ENCODE measurements around the gene FBRS.

Gene FBRS

DNA sequence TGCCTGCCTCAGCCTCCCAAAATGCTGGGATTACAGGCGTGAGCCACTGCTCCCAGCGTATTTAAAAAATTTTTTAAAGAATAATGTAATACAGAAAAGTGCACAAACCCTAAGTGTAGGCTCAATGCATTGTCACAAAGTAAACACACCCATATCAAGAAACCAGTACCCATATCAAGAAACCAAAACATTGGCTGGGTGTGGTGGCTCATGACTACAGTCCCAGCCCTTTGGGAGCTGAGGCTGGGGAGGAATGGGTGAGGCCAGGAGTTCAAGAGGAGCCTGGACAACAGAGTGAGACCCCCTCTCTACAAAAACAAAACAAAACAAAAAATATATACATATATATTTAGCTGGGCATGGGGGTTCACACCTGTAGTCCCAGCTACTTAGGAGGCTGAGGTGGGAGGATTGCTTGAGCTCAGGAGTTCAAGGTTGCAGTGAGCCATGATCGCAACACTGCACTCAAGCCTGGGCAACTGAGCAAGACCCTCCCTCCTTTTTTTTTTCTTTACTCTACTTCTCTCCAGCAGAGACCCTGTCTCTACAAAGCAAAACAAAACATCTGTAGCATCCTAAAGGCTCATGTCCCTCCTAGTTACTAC is 16.8 kb upstream of the FBRS start:
- DNase-seq (ENCODE audit: extremely low spot score, insufficient read length, low read depth) (no peak), FAIRE-seq (no peak)

DNA sequence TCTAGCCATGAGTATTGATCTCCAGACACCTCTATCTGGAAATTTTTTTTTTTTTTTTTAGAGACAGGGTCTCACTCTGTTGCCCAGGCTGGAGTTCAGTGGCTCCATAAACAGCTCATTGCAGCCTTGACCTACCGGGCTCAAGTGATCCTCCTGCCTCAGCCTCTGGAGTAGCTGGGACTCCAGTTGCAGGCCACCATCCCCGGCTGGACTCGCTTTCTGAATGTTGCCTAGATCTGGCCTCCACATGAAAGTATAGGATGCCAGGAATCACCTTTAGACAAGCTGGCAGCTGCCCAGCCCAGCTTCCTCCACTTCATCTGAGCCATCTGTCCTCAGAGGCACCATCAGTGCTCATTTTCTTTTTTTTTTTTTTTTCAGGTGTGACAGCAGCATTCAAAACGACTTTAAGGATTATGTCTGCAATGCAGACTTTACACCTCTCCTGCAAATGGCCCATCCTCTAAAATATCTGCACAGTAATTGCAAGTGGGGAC is 13.8 kb upstream of the FBRS start:
- FAIRE-seq (no peak), DNase-seq (ENCODE audit: extremely low spot score, insufficient read length, low read depth) (no peak)

DNA sequence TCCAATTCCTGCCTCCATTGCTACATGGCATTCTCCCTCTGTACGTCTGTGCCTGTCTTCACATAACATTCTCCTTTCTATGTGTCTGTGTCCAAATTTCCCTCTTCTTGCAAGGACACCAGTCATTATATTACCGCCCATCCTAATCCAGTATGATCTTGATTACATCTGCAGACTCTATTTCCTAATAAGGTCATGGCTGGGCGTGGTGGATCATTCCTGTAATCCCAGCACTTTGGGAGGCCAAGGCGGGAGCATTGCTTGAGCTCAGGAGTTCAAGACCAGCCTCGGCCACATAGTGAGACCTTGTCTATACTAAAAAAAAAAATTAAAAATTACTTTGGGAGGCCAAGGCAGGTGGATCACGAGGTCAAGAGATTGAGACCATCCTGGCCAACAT is 12.5 kb upstream of the FBRS start:
- FAIRE-seq, result no peak

DNA sequence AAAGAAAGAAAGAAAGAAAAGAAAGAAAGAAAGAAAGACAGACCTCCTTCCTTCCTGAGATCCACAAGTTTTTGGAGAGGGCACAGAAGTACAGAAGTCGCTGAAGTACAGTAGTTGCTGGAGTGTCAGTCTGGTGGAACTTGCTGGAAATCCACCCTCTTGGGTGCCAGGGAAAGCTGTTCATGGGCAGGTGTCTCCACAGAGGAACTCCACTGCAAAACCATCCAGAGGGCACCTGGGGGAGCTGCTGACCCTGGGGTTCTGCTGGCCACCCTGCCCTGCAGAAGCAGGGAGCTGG is 11.0 kb upstream of the FBRS start:
- no peak for DNase-seq (ENCODE audit: extremely low spot score, insufficient read length, low read depth)
- no peak for FAIRE-seq

More for the DNA sequence above, 12.5 kb upstream of the FBRS start:
- DNase-seq (ENCODE audit: extremely low spot score, insufficient read length, low read depth), result no peak

DNA sequence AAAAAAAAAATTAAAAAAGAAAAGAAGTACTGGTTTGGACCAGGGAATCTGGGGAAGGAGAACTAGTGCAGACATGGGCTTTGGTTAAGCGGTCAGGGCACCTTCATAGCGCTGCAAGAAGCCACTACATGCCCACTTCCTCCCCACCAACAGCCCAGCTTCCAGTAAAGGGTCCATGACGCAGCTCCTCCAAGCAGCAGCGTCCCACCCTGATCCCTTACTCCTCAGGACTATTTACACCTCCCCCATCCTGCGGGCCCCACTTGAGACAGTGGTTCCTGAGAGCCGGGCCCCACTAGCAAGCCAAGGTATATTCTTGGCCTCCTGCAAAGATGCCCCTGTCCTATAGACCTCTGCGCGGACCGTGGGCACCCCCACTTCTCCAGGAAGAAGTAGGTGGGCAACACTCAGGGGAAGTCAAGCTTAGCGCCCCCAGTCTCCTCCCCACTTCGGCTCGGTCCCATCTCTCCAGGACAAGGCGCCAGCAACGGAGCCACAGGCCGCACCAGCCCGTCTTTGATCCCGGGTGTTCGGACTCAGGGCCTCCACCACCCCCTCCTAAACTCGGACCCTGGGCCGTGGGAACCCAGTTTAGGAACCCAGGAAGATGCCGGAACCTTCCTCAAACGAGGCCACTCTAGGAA is 8.4 kb upstream of the FBRS start:
- DNase-seq (ENCODE audit: extremely low spot score, insufficient read length, low read depth) (no peak), FAIRE-seq (no peak)

DNA sequence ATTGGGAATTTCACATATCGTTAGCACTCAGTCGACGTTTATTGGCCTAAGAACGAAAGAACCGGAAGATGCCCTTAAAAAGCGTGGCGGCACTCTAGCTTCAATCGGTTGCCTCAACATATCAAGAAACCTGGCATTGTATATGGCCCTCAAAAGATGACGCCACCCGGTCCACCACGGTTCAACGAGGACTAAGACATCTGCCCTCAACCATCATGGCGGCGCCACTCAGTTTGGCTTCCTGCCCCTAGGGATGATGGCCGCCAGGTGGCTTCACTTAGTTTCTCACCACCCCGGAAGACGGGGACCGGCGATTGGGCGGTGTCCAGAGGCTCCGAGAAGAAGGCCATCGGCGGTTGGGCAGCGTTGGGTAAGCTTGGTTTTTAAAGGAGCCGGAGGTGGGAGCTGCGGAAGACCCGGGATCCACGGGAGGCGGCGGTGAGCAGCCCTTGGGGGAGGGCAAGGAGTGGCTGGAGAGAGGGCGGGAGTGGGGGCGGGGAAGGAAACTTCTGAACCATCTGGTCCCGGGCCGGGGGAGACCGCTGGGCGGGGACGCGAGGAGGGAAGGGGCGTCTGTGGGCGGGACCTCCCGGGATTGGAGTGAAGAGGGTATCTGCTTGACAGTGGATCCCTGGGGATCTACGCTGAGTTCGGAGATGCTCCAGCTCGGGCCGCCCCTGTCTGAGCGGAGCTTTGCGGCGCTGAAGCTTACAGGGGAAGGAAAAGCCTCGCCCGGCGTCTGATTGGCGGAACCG is 7.7 kb upstream of the FBRS start, which contains the start of gene PRR14:
TSS of gene PRR14 (plus strand) at position 592 of the 755 bp plus-strand sequence. CDS start 686 bp downstream, outside the sequence.
- FAIRE-seq (peak; percentile 100), DNase-seq (ENCODE audit: extremely low spot score, insufficient read length, low read depth) (peak; percentile 75)

DNA sequence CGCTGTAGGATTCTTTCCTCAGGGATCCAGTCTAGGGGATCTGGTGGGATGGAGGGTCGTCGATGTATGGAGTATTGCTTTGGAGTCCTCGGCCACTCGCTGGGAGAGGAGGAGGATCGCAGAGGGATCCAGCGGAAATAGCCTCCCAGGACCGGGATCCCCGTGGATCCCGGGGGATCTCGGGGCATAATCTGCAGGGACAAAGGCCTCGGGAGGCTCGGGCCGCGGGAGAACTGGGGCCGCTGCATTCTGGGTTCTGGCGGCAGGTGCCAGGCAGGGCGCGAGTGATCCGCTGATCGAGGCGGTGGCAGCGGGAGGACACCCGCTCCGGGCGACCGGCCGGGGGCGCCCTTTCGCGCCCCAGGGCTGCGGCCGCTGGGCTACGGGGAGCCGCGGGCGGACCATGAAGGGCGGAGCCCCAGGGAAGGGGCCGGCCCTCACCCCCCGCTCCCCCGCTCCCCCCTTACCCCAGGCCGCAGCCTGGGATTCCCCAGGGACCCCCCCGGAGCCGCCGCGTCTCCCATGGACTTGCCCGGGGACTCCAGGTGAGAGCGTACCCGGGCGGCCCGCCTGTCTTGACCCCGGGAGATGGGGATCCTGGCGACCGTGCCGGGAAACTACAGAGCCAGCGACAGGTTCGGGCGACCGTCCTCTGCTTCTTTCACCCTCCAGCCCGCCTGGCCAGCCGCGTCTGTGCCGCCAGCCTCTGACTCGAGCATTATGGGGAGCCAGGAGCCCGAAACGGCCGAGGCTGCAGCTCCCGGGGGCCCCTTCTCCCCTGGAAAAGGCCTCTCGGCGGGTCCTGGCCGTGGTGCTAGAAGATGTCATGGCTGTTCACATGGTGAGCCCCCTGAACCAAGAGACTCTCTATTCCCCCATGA is 6.9 kb upstream of the FBRS start:
- DNase-seq (ENCODE audit: extremely low spot score, insufficient read length, low read depth), result peak; percentile 55
- peak; percentile 62 for FAIRE-seq

DNA sequence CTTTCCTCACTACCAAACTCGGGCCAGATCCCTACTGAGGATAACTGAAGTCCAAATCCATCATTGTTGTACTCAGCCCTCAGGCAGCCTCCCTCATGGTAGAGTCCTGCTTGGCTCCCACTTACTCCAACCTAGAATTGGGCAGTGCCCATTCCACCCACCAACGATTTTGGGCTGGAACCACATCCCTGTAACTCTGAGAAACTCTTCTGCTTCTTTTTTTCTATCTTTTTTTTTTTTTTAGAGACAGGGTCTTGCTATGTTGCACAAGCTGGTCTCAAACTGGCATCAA is 6.3 kb upstream of the FBRS start:
- FAIRE-seq, result no peak
- DNase-seq (ENCODE audit: extremely low spot score, insufficient read length, low read depth), result no peak

DNA sequence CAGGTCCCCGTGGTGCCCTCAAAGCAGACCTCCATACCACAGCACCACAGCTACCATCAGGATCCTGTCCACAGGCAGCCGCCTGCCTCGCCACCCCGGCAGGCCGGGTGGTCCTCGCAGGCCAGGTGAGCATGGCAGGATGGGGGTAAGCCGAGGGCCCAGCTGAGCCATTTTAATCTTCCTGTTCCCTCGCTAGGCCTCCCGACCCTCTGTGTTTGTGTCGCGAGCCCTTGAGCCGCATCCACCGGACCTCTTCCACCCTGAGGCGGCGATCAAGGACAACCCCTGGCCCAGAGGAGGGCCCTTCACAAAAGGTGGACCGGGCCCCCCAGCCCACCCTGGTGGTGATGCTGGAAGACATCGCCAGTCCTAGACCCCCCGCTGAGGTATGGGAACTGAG is 5.5 kb upstream of the FBRS start:
- FAIRE-seq (no peak), DNase-seq (ENCODE audit: extremely low spot score, insufficient read length, low read depth) (no peak)

DNA sequence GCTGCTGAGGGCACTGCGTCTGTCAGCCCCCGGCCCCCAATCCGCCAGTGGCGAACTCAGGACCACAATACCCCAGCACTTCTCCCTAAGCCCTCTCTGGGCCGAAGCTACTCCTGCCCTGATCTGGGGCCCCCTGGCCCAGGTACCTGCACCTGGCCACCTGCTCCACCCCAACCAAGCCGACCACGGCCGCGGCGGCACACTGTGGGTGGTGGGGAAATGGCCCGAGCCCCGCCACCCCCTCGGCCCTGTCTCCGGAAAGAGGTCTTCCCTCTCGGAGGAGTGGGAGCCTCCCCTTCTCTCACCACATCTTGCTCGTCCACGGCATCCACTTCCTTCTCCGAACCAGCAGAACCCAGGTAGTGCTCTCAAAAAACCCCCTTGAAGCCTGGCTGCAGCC is 3.4 kb upstream of the FBRS start:
- DNase-seq (ENCODE audit: extremely low spot score, insufficient read length, low read depth), result no peak
- FAIRE-seq, result no peak

DNA sequence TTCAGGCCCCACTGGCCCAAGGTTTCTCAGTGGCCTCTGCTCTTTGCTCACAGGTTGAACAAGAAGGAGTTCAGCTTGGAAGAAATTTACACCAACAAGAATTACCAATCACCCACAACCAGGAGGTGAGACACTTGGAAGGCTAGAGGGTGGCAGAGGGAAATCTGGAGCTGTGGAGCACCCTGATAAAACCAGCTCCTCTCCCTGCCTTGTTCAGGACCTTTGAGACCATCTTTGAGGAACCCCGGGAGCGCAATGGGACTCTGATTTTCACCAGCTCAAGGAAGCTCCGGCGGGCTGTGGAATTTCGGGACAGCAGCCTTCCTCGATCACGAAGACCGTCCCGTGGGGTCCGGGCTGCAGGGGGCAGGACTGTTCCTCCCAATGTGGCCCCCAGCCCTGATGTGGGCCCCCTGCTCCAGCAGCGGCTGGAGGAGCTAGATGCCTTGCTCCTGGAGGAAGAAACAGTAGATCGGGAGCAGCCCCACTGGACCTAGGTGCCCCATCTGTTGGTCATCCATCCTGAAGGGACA is 2.4 kb upstream of the FBRS start:
- no peak for DNase-seq (ENCODE audit: extremely low spot score, insufficient read length, low read depth)
- FAIRE-seq, result no peak

DNA sequence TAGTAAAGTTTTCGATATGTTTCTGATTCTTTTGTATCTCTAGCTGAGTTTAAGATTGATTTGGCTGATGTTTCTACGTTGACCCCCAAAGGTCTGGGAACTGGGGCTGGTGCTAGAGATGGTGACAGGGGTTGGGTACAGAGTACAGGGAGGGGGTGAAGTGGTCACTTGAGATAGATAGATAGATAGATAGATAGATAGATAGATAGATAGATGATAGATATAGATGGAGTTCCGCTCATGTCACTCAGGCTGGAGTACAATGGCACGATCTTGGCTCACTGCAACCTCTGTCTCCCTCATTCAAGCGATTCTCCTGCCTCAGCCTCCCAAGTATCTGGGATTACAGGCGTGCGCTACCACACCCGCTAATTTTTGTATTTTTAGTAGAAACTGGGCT is 1.8 kb upstream of the FBRS start:
- DNase-seq (ENCODE audit: extremely low spot score, insufficient read length, low read depth), result no peak
- no peak for FAIRE-seq

DNA sequence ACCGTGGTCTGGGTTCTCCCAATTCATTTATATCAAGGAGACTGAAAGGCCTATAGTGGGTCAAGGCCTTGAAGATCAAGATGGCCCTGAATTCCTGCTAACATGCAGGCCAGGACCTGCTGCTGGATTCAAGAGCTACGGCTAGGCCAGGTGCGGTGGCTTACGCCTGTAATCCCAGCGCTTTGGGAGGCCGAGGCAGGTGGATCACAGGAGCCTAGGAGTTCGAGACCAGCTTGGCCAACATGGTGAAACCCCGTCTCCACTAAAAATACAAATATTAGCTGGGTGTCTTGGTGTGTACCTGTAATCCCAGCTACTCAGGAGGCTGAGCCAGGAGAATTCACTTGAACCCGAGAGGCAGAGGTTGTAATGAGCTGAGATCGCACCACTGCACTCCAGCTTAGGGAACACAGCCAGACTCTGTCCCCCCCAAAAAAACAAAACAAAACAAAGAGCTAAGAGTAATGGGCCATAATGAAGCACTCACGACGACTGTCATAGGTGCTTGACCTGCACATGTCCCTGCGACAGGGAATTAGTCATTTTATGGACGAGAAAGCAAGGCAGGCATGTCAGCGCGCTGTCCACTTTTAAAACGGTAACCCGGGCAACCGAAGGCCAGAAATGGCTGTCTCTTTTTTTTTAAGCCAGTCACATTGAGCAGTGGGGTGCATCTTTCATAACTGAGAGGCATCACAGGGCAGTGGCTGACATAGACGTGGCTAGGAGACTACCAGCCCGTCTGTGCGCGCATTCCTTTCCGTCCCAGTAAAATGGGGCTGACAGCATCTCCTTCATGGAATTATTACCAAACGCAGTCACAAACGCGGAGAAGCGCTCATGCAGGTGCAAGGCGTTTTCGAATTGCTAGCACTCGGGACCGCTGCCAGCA is 1.0 kb upstream of the FBRS start:
- DNase-seq (ENCODE audit: extremely low spot score, insufficient read length, low read depth) (no peak), FAIRE-seq (no peak)

DNA sequence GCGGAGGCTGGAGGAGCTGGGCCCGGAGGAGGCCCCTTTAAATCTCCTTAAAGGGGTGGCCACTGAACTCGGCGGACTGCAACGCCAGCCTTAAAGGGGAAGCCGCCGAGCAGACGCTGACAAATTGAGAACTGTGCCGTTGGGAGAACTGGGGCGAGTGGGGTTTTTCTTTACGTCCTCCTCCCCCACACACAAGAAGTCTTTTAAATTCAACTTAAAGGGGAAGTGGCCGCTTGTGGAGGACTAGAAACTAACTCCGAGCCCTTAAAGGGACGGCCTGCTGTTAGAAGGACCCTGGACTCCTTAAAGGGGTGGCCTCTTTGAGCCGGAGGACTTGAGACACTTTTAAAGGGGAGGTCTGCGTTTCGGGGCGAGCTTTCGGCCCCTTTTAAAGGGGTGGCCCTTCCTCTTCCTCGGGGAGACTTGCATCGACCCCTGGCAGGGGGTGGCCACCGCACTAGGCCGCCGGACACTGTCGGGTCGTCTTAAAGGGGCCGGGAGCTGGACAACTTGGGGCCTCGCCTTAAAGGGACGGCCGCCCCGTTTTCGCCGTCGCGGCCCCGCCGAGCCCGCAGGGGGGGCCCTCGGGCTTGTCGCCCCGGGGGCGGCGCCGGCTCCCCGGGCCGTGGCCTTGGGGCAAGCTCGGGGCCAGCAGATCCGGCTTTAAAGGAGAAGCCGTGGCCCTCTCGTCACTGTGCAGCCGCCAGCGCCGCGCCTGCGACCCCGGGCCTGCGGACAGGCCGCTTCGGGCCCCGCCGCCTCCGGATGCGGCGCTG is 688 bp downstream of the FBRS start:
- DNase-seq (ENCODE audit: extremely low spot score, insufficient read length, low read depth) (no peak), FAIRE-seq (no peak)

DNA sequence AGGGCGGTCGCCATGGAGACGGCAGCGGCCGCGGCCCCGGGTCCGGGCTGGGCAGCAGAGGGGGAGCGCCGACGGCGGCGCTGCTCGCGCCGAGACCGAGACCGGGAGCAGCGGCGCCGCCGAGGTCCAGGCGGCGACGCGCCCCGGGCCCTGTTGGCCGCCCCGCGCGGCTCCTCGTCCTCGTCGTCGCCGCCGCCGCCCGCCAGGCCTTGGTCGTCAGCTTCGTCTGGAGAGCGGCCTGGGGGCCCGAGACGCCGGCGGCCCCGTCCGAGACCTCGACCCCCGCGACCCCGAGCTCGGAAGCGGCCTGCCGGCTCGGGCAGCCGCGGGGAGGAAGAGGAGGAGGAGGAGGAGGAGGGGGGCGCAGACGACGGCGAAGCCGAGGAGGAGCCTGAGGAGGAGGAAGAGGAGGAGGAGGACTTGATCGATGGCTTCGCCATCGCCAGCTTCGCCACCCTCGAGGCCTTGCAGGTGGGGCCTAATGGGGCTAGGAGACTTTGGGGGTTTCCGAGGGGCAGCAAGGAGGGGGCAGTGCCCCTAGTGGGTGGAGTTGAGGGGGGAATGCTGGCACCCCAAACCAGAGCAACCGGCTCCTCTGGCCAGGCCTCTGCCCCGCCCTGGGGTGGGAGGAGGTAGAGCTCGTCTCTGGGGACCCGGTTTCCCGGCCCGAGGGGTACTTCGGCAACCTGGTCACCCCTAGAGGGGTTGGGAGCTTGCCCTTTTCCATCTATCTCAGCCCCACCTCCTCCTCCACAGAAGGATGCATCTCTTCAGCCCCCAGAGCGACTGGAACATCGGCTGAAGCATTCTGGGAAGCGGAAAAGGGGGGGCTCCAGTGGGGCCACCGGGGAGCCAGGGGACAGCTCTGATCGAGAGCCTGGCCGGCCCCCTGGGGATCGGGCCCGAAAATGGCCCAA is 1.5 kb downstream of the FBRS start:
- DNase-seq (ENCODE audit: extremely low spot score, insufficient read length, low read depth) (no peak), FAIRE-seq (peak; percentile 21)

DNA sequence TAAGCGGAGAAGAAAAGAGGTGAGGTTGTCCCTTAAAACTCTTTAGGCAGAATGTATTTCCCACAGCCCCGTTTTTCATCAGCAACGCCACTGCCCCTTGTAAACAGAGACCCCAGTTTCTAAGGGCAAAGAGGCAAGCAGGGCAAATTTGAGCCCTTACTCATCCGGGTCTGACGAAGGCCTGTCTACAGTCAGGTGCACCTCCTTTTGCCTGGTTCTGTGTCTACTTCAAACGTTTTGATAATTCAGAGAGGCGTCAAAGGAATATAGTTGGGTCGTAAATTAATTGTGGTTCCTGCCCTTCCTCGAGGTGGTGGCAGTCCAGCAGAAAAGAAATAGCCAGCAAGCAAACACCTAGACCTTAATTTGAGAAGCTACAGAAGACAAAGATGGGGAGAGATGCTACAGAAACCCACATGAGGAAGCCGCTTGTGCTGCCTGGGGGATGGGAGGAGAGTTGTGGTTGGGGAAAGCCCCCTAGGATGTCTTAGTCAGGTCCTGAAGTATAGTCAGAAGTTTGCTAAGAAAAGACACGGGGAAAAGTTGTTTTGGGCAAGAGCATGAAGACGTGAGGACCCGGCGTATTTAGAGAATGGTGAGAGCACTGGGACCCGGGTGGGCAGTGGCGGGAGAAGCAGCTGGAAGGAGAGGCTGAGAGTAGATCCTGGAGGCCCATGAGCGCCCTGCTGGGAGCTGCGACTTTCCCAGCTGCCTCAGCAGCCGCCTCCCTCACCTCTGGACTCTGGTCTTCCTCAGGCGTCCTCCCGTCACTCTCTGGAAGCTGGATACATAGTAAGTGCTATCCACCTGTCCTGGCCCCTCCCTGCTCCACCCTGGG is 2.4 kb downstream of the FBRS start:
- FAIRE-seq (peak; percentile 82), DNase-seq (ENCODE audit: extremely low spot score, insufficient read length, low read depth) (no peak)

DNA sequence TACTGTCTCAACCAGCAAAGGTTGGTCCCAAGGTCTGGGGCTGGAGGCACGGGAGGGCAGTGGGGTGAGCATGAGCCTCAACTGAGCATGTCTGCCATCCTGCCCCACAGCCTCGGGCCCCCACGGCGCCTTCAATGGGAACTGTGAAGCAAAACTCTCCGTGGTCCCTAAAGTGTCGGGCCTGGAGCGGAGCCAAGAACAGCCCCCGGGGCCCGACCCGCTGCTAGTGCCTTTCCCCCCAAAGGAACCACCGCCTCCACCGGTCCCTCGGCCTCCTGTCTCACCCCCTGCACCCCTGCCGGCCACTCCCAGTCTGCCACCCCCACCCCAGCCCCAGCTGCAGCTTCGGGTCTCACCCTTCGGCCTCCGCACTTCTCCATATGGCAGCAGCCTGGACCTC is 4.2 kb downstream of the FBRS start:
- no peak for FAIRE-seq
- DNase-seq (ENCODE audit: extremely low spot score, insufficient read length, low read depth), result no peak

Measured in GM18507 (cell line).